ENCODE measurements around the gene ATXN1.

Gene ATXN1

GRCh38 chr6:16634855-16635254 lies 126.4 kb downstream of the ATXN1 start:
- no peaks in the 10 kb centered on the region for H3K79me2 ChIP-seq (ENCODE audit: insufficient read depth, low read depth)
- no peaks in the 10 kb centered on the region for H3K36me3 ChIP-seq (ENCODE audit: insufficient read depth)
- no peaks in the 10 kb centered on the region for H4K20me1 ChIP-seq (ENCODE audit: insufficient read depth)
- no peak overlapping the region for H2AFZ ChIP-seq (ENCODE audit: low read depth)
- H3K27me3 ChIP-seq (ENCODE audit: insufficient read depth, low read depth), result no peaks in the 10 kb centered on the region
- no peak overlapping the region for H3K4me2 ChIP-seq
- TF ChIP-seq CTCF (conservative IDR thresholded peaks at IDR 0.05; ENCODE audit: low read depth, low read length), result no peak
- no peak overlapping the region for H3K27ac ChIP-seq
- peaks cover 19% of the 10 kb centered on the region for H3K4me1 ChIP-seq (ENCODE audit: low read depth, poor library complexity, severe bottlenecking)
- no peak overlapping the region for H3K9ac ChIP-seq
- no peak overlapping the region for H3K4me3 ChIP-seq (IDR thresholded peaks at IDR 0.05; ENCODE audit: insufficient read depth, low read depth, low read length)

GRCh38 chr6:16633961-16634360 lies 127.3 kb downstream of the ATXN1 start:
- H3K4me2 ChIP-seq, result no peak overlapping the region
- H3K27ac ChIP-seq, result no peak overlapping the region
- peaks cover 19% of the 10 kb centered on the region for H3K4me1 ChIP-seq (ENCODE audit: low read depth, poor library complexity, severe bottlenecking)
- no peak overlapping the region for H3K9ac ChIP-seq
- H3K4me3 ChIP-seq (IDR thresholded peaks at IDR 0.05; ENCODE audit: insufficient read depth, low read depth, low read length), result no peak overlapping the region
- no peaks in the 10 kb centered on the region for H4K20me1 ChIP-seq (ENCODE audit: insufficient read depth)
- no peaks in the 10 kb centered on the region for H3K27me3 ChIP-seq (ENCODE audit: insufficient read depth, low read depth)
- TF ChIP-seq CTCF (conservative IDR thresholded peaks at IDR 0.05; ENCODE audit: low read depth, low read length), result no peak
- H3K79me2 ChIP-seq (ENCODE audit: insufficient read depth, low read depth), result no peaks in the 10 kb centered on the region
- H3K36me3 ChIP-seq (ENCODE audit: insufficient read depth), result no peaks in the 10 kb centered on the region
- H2AFZ ChIP-seq (ENCODE audit: low read depth), result no peak overlapping the region

DNA sequence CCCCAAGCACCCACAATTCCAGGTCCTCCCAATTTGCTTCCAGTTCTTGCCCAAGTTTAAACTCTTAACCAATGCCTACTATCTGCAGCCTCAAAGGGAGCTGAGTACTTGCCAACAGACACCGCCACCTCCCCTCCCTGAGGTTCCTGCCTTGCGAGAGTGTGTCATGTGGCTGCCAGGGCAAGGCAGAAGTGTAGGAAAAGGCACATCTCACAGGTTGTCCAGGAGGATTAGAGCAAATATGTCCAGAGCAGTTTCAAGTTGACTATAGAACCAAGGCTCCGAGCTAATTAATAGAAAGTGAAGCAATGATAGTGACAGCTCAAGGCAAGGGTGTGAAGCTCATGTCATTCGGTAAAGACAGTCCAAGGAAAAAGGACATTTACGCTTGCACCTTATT lies 127.8 kb downstream of the ATXN1 start:
- Histone ChIP-seq H3K27me3 (ENCODE audit: insufficient read depth, low read depth) (no peaks in the 10 kb centered on the region), H4K20me1 (ENCODE audit: insufficient read depth) (no peaks in the 10 kb centered on the region), H3K36me3 (ENCODE audit: insufficient read depth) (no peaks in the 10 kb centered on the region), H3K27ac (no peak overlapping the region), H3K4me1 (ENCODE audit: low read depth, poor library complexity, severe bottlenecking) (peaks cover 19% of the 10 kb centered on the region), H3K4me3 (IDR thresholded peaks at IDR 0.05; ENCODE audit: insufficient read depth, low read depth, low read length) (no peak overlapping the region), H3K79me2 (ENCODE audit: insufficient read depth, low read depth) (no peaks in the 10 kb centered on the region), H2AFZ (ENCODE audit: low read depth) (no peak overlapping the region), H3K9ac (no peak overlapping the region), H3K4me2 (no peak overlapping the region)
- no peak for TF ChIP-seq CTCF (conservative IDR thresholded peaks at IDR 0.05; ENCODE audit: low read depth, low read length)

GRCh38 chr6:16632101-16632500 lies 129.2 kb downstream of the ATXN1 start:
- no peaks in the 10 kb centered on the region for H3K27me3 ChIP-seq (ENCODE audit: insufficient read depth, low read depth)
- no peak overlapping the region for H3K27ac ChIP-seq
- no peaks in the 10 kb centered on the region for H4K20me1 ChIP-seq (ENCODE audit: insufficient read depth)
- H3K4me3 ChIP-seq (IDR thresholded peaks at IDR 0.05; ENCODE audit: insufficient read depth, low read depth, low read length), result no peak overlapping the region
- no peak overlapping the region for H2AFZ ChIP-seq (ENCODE audit: low read depth)
- no peak for TF ChIP-seq CTCF (conservative IDR thresholded peaks at IDR 0.05; ENCODE audit: low read depth, low read length)
- H3K79me2 ChIP-seq (ENCODE audit: insufficient read depth, low read depth), result no peaks in the 10 kb centered on the region
- no peaks in the 10 kb centered on the region for H3K36me3 ChIP-seq (ENCODE audit: insufficient read depth)
- no peak overlapping the region for H3K4me2 ChIP-seq
- peaks cover 15% of the 10 kb centered on the region for H3K4me1 ChIP-seq (ENCODE audit: low read depth, poor library complexity, severe bottlenecking)
- H3K9ac ChIP-seq, result no peak overlapping the region

Data from KMS-11 (cell line).